Stimulated activated memory B cell treated with anti-CD40 and anti-IgM and Interleukin-4, amounts not matched to agents 10 μg/mL and 1 μg/mL and 100 μg/mL, for 72 hours (primary cell): ENCODE results near the gene RHO.
A peak's percentile ranks its signal among the peaks of the same experiment; 100 is the strongest.
"Not testable (repeated sequence)": the region's sequence is repeated elsewhere in the genome, so short reads cannot be mapped to it uniquely, and the experiment has no call there.

ENCODE experiments used
- ATAC-seq: fragments of 150-1000 bp; cut with Tn5 transposase; 2 replicates; pipeline ENCODE4 v1.10.0; 2021
- H3K27ac Mint-ChIP-seq: one replicate; pipeline ENCODE4 v1.8.0; 2022; ENCODE audit warnings: mild to moderate bottlenecking, mixed read lengths
- H3K27me3 Mint-ChIP-seq: one replicate; pipeline ENCODE4 v1.8.0; 2022; ENCODE audit warnings: mixed read lengths
- H3K36me3 Mint-ChIP-seq: one replicate; pipeline ENCODE4 v1.8.0; 2022; ENCODE audit warnings: mixed read lengths
- H3K4me1 Mint-ChIP-seq: one replicate; pipeline ENCODE4 v1.8.0; 2022; ENCODE audit warnings: mixed read lengths
- H3K4me3 Mint-ChIP-seq: one replicate; pipeline ENCODE4 v1.8.0; 2022; ENCODE audit warnings: mild to moderate bottlenecking, moderate library complexity, mixed read lengths
- H3K9me3 Mint-ChIP-seq: one replicate; pipeline ENCODE4 v1.8.0; 2022; ENCODE audit warnings: mixed read lengths

The RHO gene

DNA sequence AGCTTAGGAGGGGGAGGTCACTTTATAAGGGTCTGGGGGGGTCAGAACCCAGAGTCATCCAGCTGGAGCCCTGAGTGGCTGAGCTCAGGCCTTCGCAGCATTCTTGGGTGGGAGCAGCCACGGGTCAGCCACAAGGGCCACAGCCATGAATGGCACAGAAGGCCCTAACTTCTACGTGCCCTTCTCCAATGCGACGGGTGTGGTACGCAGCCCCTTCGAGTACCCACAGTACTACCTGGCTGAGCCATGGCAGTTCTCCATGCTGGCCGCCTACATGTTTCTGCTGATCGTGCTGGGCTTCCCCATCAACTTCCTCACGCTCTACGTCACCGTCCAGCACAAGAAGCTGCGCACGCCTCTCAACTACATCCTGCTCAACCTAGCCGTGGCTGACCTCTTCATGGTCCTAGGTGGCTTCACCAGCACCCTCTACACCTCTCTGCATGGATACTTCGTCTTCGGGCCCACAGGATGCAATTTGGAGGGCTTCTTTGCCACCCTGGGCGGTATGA lies at the start of gene RHO:
RHO (plus strand) TSS at position 51 of the 512 bp plus-strand sequence; CDS start at position 146, 95 bp downstream.
- no peak for ATAC-seq
- no peaks in the 10 kb centered on the region for H3K36me3 Mint-ChIP-seq
- H3K9me3 Mint-ChIP-seq: no peaks in the 10 kb centered on the region
- H3K27me3 Mint-ChIP-seq: peaks cover 24% of the 10 kb centered on the region
- H3K4me1 Mint-ChIP-seq: peaks cover 17% of the 10 kb centered on the region
- no peak within 1 kb of the TSS for H3K4me3 Mint-ChIP-seq
- peak within 1 kb of the TSS; percentile 28 for H3K27ac Mint-ChIP-seq

DNA sequence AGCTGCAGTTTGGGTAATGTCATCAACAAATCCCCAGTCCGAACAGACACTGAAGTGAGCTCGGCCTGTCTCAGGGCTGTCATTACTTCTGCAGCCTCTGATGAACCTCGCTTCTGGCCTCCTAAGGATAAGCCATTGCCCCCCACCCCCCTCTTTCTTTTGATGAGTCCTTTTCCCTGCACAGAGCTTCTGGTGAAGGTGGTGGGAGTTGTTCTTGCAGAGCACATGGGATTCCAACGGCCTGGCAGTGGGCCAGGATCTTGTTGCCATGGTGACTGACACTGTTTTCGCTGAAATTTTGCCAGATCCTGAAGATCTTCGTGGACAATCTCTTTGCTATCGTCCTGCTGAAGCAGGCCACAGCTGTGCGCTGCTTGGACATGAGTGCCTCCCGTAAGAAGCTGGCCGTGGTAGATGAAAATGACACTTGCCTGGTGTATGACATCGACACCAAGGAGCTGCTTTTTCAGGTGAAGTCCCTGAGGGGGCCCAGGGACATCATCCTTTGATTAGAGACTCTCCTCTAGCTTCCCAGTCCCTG lies 47.1 kb upstream of the RHO start:
- not testable (repeated sequence) for H3K27me3 Mint-ChIP-seq, ATAC-seq, H3K4me1 Mint-ChIP-seq, H3K27ac Mint-ChIP-seq, H3K4me3 Mint-ChIP-seq, H3K9me3 Mint-ChIP-seq
- peaks cover 40% of the 10 kb centered on the region for H3K36me3 Mint-ChIP-seq

DNA sequence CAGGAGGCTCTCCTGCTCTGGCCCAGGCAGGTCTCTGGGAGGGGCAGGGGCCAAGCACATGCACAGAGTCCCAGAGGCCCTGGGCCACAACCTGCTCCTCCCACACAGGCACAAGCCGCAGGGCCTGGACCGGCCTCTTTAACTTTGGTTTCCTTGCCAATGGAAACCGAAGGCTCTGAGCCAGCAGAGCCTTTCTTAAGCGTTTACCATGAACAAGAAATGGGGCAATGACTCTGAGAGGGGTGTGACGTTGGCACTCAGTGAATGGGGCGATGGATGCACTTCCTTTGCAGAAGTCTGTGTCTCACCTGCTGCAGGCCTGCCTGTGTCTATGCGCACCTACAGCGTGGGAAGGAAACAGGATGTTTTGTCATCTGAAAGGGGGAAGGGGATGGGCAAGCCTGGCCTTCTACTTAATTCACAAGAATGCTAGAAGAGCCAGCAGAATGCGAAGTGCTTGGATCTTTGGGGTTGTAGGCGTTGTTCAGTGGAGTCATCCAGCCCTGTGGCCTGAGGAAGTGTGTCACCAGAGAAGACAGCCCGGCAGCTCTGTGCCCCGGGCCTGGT lies 46.6 kb upstream of the RHO start:
- no peak overlapping the region for H3K4me3 Mint-ChIP-seq
- H3K9me3 Mint-ChIP-seq: no peaks in the 10 kb centered on the region
- no peak for ATAC-seq
- no peak overlapping the region for H3K27ac Mint-ChIP-seq
- no peaks in the 10 kb centered on the region for H3K4me1 Mint-ChIP-seq
- peaks cover 35% of the 10 kb centered on the region for H3K36me3 Mint-ChIP-seq
- H3K27me3 Mint-ChIP-seq: no peaks in the 10 kb centered on the region

DNA sequence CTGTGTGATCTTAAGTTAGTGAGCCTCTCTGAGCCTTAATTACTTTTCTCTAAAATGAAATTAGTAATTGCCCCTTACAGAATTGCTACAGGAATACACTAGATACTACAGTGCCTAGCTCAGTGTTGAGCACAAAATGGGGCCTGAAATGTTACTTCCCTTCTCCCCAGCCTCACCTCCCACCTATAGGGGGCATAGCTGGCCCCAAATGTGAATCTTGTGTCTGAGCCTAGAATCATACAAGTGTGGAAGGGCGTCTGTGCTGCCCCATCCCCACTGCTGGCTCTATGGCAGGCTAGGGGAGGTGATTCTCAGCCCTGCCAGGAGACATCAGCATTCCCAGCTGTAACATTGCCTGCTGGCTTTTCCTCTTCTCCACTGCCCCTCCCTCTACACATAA lies 45.7 kb upstream of the RHO start:
- Mint-ChIP-seq H3K27me3 (no peaks in the 10 kb centered on the region), H3K27ac (no peak overlapping the region), H3K36me3 (peaks cover 29% of the 10 kb centered on the region), H3K9me3 (no peaks in the 10 kb centered on the region), H3K4me1 (no peaks in the 10 kb centered on the region), H3K4me3 (no peak overlapping the region)
- no peak for ATAC-seq

DNA sequence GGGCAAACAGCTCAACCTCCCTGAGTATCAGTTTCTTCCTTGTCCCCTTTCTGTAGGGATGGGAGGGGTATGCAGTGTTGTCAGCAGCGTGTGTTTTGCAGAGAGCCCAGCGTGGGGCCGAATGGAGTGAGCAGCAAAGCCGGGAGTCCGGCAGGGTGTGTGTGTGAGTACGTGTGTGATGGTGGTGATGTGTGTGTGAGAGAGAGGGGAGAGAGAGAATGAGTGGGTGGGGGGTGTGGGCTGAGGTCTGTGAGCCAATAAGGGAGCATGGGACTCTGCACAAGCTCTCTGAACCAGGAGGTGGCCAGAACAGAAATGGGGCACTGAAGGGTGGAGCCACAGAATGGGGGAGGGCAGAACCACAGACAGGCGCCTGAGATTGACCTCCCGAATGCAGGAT lies 44.6 kb upstream of the RHO start:
- H3K9me3 Mint-ChIP-seq: no peaks in the 10 kb centered on the region
- H3K36me3 Mint-ChIP-seq: peaks cover 25% of the 10 kb centered on the region
- no peaks in the 10 kb centered on the region for H3K27me3 Mint-ChIP-seq
- no peak for ATAC-seq
- H3K4me3 Mint-ChIP-seq: no peak overlapping the region
- no peaks in the 10 kb centered on the region for H3K4me1 Mint-ChIP-seq
- H3K27ac Mint-ChIP-seq: no peak overlapping the region

DNA sequence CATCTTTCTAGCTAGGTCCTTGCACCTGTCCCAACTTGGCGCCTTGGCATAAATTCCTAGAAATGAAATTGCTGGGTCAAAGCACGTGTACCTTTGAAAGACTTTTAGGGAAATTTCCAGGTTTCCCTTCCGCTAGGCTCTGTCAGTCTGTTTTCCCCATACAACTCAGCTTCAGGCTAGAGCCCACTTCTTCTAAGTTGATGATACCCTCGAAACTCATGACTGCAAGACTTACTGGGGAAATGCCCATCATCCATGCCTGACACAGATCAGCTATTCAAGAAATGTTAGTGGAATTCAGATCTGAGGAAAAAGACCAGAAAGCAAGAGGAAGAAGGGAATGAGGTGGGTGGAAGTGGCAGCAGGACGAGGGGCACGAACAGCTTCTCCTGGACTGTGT lies 43.3 kb upstream of the RHO start:
- not testable (repeated sequence) for H3K27ac Mint-ChIP-seq, H3K9me3 Mint-ChIP-seq, H3K4me1 Mint-ChIP-seq, ATAC-seq, H3K4me3 Mint-ChIP-seq, H3K27me3 Mint-ChIP-seq
- H3K36me3 Mint-ChIP-seq: peaks cover 17% of the 10 kb centered on the region

DNA sequence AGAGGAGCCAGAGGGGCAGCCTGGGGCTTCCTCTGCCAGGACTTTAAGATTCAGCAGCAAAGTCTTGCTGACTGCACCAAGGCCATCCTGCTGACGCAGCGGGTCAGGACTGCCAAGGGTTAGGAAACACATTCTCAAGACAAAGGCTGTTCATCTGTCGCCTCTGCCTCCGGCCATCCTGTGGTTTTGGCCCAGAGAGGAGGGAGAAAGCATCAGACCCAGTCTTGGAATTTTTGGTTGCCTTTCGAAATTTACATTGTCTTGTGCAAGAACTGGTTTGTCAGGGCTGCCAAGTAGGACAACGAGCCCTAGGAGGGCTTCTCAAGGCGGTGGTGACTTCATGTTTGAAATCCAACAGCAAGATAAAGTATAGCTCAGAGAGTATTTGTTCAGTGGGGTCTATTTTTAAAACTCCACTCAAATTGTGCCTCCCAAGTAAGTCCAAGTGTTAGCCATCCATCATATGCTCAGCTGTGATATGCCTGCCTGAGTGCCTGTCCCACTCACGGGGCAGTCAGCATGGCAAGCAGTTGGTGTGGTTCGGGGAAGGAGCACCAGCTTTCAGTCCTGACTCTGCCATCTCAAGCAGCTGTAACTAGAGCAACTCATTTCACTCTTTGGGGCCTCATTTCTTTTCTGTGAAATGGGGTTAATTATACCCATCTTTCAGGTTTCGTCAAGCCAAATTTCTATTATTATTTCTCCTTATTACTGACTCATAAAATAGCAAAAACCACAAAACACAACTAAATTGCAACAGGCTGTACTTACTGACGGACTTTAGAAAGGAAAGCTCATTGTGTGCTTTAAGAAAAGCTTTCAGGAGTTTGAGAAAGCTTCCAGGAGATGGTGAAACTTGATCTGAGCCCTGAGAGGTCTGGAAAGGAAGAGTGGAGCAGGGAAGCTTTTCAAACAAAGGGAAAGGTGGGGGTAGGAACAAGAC lies 42.4 kb upstream of the RHO start:
- no peaks in the 10 kb centered on the region for H3K9me3 Mint-ChIP-seq
- H3K27me3 Mint-ChIP-seq: no peaks in the 10 kb centered on the region

DNA sequence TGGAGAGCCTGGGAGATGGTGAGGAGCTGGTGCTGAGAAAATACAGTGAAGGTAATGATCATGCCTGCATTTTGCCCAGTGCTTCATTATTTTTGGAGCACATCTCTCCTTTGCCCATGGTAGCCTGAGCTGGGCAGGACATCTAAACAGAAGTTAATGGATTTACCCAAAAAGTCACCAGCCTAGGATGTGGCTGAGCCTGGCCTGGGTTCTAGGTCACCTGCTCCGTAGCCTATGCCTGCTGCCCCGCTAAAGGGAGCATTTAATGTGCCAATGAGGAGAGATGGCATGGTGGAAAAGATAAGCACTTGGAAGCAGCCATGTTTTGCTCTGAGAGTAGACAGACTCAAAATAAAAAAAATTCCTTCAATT lies 41.8 kb upstream of the RHO start:
- Mint-ChIP-seq H3K36me3 (peaks cover 11% of the 10 kb centered on the region), H3K4me3 (no peak overlapping the region), H3K9me3 (no peaks in the 10 kb centered on the region), H3K4me1 (peaks cover 6% of the 10 kb centered on the region), H3K27me3 (no peaks in the 10 kb centered on the region), H3K27ac (no peak overlapping the region)
- no peak for ATAC-seq

More for the DNA sequence above, 42.4 kb upstream of the RHO start:
- Mint-ChIP-seq H3K36me3 (peaks cover 11% of the 10 kb centered on the region), H3K4me3 (no peak overlapping the region), H3K27ac (no peak overlapping the region), H3K4me1 (peaks cover 6% of the 10 kb centered on the region)
- ATAC-seq: no peak

DNA sequence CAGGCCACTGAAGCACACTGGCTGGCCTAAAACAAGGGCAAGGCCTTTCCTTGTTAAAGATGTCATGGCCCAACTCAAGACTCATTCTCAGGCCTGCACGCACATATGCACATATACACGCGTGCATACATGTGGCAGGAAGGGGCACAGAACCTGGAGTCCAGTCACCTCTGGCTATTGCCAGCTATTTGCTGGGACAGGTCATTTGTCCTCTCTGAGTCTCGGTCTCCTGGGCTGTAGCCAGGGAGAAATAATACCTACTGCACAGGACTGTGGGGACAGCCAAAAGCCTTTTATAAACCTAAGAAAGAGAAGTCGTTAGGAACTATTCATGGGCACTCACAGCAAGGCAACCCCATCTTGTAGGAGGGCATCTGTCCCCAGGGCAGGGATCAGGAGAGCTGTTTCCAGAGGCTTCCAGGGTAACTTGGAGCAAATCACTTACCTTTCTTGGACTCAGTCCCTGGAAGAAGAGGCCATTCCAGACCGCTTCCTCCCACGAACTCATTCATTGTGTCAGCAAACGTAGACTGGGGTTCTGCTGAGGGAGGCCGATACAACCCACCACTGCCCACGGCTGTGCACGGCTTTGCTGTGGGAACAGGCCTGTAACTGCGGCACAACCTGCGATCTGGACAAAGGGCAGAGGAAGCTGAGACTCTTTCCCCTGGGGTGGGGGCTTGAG lies 41.1 kb upstream of the RHO start:
- Mint-ChIP-seq H3K4me3 (no peak overlapping the region), H3K4me1 (peaks cover 6% of the 10 kb centered on the region), H3K27ac (no peak overlapping the region), H3K9me3 (no peaks in the 10 kb centered on the region), H3K27me3 (no peaks in the 10 kb centered on the region), H3K36me3 (peaks cover 10% of the 10 kb centered on the region)
- ATAC-seq: no peak

DNA sequence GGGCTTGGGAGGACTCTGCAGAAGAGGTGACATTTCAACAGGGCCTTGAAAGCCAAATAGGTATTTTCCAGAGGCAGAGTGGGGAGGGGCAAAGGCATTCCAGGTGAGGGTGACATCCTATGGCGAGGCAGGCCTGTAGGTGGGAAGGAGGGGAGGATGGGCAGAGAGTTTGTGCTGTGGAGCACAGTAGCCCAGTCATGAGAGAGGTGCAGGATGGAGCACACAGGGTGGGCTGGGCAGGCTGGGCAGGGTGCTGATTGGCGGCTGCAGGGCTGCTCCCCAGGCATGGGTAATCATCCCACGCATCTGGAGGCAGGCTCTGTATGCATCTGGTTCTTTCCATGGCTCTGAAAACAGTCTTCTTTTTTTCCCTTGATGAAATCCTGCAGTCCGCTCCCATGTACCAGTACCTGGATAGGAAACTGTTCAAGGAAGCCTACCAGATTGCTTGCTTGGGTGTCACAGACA lies 40.5 kb upstream of the RHO start:
- H3K4me1 Mint-ChIP-seq, H3K9me3 Mint-ChIP-seq, H3K27me3 Mint-ChIP-seq, H3K27ac Mint-ChIP-seq, H3K36me3 Mint-ChIP-seq, H3K4me3 Mint-ChIP-seq, ATAC-seq: not testable (repeated sequence)

DNA sequence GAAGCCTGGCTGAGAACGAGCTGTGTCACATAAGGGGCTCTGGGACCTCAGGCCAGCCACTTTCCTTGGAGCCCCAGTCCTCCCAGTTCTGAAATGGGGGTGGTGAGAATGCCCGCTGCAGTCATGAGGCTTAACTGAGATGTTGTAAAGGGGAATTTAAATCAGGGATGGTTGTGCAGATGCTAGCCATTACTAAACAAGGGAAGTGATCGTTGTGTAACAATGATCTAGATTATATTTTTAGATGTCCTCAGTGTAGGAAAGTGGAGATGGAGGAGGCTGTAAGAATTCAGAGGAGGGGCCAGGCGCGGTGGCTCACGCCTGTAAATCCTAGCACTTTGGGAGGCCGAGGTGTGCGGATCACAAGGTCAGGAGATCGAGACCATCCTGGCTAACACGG lies 39.2 kb upstream of the RHO start:
- H3K9me3 Mint-ChIP-seq, ATAC-seq, H3K27ac Mint-ChIP-seq, H3K4me3 Mint-ChIP-seq, H3K27me3 Mint-ChIP-seq, H3K4me1 Mint-ChIP-seq: not testable (repeated sequence)
- H3K36me3 Mint-ChIP-seq: peaks cover 11% of the 10 kb centered on the region

DNA sequence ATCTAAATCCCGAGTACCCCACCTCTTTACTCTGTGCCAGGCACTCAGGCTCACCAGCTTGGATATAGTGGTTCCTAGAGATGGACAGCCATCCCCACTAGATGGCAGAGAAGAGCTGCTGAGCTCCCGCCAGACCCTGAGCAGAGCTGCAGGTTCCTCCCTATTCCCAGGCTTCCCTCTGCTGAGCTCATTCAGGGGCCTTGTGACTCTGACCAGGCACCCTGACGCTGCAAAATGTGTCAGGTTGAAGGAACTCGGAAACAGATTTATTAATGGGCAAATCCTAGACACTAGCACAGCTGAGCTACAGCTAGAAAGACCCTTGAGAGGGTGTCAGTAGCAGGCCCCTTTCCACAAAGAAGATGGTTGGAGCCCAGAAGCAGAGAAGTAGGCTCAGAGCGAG lies 38.2 kb upstream of the RHO start:
- Mint-ChIP-seq H3K27me3 (no peaks in the 10 kb centered on the region), H3K36me3 (peaks cover 15% of the 10 kb centered on the region), H3K9me3 (no peaks in the 10 kb centered on the region), H3K4me3 (no peak overlapping the region), H3K4me1 (peaks cover 6% of the 10 kb centered on the region), H3K27ac (no peak overlapping the region)
- ATAC-seq: peak; percentile 92

DNA sequence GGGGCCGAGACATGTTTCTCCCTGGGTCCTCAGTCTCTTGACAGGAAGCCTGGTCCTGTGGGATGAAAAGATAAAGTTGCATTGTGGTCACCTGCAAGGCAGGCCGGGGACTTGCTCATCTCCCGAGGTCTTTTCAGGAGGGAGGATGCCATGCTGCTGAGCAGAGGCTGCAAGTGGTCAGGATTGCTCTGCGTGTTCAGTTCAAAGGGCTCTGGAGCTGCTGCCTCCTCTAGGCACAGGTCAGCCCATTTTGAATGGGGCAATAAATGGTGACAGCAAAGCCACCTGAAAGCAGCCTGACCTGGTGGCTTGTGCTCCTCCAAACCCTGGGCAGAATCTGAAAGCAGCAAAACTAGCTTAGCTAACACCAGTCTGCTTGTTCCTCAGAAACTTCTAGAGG lies 37.4 kb upstream of the RHO start:
- H3K4me1 Mint-ChIP-seq, H3K27me3 Mint-ChIP-seq, H3K9me3 Mint-ChIP-seq, H3K4me3 Mint-ChIP-seq, ATAC-seq: not testable (repeated sequence)
- H3K36me3 Mint-ChIP-seq: peaks cover 15% of the 10 kb centered on the region
- peak overlapping the region; percentile 34 for H3K27ac Mint-ChIP-seq

DNA sequence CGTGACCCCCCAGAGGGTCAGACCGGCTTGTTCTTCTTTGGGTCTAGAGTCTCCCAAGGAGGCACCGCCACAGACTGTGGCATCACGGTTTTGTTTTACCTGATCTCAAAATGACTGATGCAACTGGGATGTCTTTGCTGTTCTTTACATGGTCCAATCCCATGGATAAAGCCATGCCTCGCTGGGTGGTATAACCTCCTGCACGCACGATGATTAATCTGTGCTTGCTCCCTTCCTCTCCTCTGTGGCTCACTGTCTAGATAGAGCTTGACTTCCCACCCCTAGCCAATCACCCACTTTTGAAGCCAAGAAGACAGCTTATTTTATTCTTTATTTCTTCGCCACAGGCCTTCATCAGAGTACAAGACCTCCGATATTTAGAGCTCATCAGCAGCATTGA lies 36.6 kb upstream of the RHO start:
- Mint-ChIP-seq H3K9me3 (no peaks in the 10 kb centered on the region), H3K4me1 (peaks cover 6% of the 10 kb centered on the region), H3K27ac (peak overlapping the region; percentile 34), H3K27me3 (no peaks in the 10 kb centered on the region), H3K36me3 (peaks cover 15% of the 10 kb centered on the region), H3K4me3 (no peak overlapping the region)
- ATAC-seq: no peak

DNA sequence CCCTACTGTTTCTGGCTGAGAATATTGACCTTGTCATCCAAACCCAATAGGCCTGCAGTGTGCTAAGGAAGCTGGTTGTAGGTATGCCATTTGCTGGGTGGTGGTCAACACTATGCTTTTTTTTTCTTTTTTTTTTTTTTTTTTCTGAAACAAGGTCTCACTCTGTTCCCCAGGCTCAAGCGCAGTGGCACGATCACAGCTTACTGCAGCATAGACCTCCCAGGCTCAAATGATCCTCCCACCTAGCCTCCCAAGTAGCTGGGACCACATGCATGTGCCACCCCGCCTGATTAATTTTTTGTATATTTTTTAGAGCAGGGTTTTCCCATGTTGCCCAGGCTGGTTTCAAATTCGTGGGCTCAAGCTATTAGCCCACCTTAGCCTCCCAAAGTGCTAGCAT lies 35.7 kb upstream of the RHO start:
- H3K4me1 Mint-ChIP-seq: peaks cover 6% of the 10 kb centered on the region
- H3K27me3 Mint-ChIP-seq: no peaks in the 10 kb centered on the region
- H3K36me3 Mint-ChIP-seq: peaks cover 13% of the 10 kb centered on the region
- H3K27ac Mint-ChIP-seq: no peak overlapping the region
- no peak overlapping the region for H3K4me3 Mint-ChIP-seq
- no peaks in the 10 kb centered on the region for H3K9me3 Mint-ChIP-seq
- no peak for ATAC-seq
